HFFc6 (cell line): ENCODE data around the gene SHB. TPM values are rescaled to one million over a fixed set of nuclear protein-coding genes. Genes with fewer than 3 reads are reported as not detected.

ENCODE experiments used
- DNase-seq: peaks from one replicate; pipeline ENCODE4 v3.0.0-alpha.2; 2018
- H3K27ac Mint-ChIP-seq: 2 replicates; pipeline ENCODE4 v1.8.0; 2020; ENCODE audit warnings: mild to moderate bottlenecking, mixed read lengths
- H3K27me3 Mint-ChIP-seq: 2 replicates; pipeline ENCODE4 v1.8.0; 2021; ENCODE audit warnings: mild to moderate bottlenecking, moderate library complexity, mixed read lengths; ENCODE audit not compliant: insufficient read depth
- H3K36me3 Mint-ChIP-seq: 2 replicates; pipeline ENCODE4 v1.8.0; 2021; ENCODE audit warnings: low read depth, mixed read lengths
- H3K4me1 Mint-ChIP-seq: 2 replicates; pipeline ENCODE4 v1.8.0; 2020; ENCODE audit warnings: low read depth, mixed read lengths
- H3K4me3 Mint-ChIP-seq: 2 replicates; pipeline ENCODE4 v1.8.0; 2020; ENCODE audit warnings: mild to moderate bottlenecking, moderate library complexity, mixed read lengths
- H3K9me3 Mint-ChIP-seq: 2 replicates; pipeline ENCODE4 v1.8.0; 2020; ENCODE audit warnings: mild to moderate bottlenecking, mixed read lengths
- total RNA-seq, 6 experiments: library from RNA; stranded (reverse); fragmentation: NEBNext Ultra II Directional; extraction: Animal tissue kit (Norgen Biotek cat#: 25700); gene quantifications; 2 replicates in 1 of 6; 3 replicates in 5 of 6; pipeline ENCODE4 v1.2.3, GENCODE V29; 2021
- TF ChIP-seq, protein P1 (sequence below): fragments of 200-600 bp; sonication (generic); IDR thresholded peaks from 2 replicates; pipeline ENCODE4 v1.5.0; 2021; ENCODE audit warnings: antibody characterized with exemption, mild to moderate bottlenecking

SHB gene
- total RNA-seq, 6 experiments from 2014 or later = 26.8 to 29.8 (median 28.6) TPM

DNA sequence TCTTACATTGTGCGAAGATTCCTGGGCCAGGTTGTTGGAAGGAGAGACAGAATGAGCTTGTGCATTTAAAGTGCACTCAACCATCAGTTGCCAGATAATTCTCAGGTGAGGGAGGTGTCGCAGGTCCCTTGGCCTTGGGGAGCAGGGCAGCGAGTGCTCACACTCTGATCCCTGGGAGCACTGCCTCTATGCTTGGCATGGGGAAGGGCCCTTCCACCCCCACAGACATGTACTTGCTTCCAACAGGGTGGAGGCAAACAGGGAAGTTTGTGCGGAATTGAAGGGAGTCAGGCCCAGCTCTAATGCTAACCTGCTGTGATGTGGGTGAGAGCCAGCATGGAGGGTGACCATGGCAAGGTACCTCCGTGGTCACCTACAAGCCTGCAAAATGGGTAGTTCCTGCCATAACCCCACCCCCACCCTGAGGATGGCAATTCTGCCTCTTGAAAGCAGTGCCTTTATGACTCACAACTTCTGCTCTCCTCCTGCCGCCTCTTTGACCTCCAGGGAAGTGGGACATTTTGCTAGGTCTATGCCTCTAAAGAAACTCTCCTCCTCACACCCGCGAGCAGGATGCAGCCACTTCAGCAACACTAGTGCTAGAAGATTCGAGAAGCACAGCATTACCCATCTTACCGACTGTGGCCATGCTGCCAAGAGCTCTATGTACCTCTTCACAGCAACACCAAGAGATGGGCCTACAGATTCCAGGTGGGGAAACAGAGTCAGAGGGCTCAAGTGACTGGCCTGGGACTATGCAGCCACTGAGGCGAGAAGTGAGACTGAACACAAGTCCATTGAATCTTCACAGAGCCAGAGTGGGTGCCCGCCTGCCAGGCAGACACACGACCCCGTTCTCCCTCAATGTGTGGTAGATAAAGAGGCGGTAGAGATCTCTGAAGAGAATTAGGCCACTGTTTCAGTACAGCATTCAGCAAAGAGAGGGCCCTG lies 143.0 kb downstream of the SHB start:
- Mint-ChIP-seq H3K4me3 (no peak overlapping the region), H3K27ac (peak overlapping the region; percentile 49), H3K36me3 (peaks cover 14% of the 10 kb centered on the region), H3K27me3 (peaks cover 8% of the 10 kb centered on the region), H3K4me1 (peaks cover 36% of the 10 kb centered on the region), H3K9me3 (no peaks in the 10 kb centered on the region; the same call in 1 of the 2 replicates)
- DNase-seq = no peak
- TF ChIP-seq, protein P1, sequence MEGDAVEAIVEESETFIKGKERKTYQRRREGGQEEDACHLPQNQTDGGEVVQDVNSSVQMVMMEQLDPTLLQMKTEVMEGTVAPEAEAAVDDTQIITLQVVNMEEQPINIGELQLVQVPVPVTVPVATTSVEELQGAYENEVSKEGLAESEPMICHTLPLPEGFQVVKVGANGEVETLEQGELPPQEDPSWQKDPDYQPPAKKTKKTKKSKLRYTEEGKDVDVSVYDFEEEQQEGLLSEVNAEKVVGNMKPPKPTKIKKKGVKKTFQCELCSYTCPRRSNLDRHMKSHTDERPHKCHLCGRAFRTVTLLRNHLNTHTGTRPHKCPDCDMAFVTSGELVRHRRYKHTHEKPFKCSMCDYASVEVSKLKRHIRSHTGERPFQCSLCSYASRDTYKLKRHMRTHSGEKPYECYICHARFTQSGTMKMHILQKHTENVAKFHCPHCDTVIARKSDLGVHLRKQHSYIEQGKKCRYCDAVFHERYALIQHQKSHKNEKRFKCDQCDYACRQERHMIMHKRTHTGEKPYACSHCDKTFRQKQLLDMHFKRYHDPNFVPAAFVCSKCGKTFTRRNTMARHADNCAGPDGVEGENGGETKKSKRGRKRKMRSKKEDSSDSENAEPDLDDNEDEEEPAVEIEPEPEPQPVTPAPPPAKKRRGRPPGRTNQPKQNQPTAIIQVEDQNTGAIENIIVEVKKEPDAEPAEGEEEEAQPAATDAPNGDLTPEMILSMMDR = no peak

GRCh38 chr9:37925006-37925405 lies 144.0 kb downstream of the SHB start:
- Mint-ChIP-seq H3K36me3 (peaks cover 7% of the 10 kb centered on the region), H3K4me3 (no peak overlapping the region), H3K27me3 (peaks cover 8% of the 10 kb centered on the region), H3K4me1 (peaks cover 26% of the 10 kb centered on the region), H3K9me3 (no peaks in the 10 kb centered on the region; the same call in 1 of the 2 replicates), H3K27ac (no peak overlapping the region; the same call in 1 of the 2 replicates)
- TF ChIP-seq, protein P1 = no peak
- no peak for DNase-seq

DNA sequence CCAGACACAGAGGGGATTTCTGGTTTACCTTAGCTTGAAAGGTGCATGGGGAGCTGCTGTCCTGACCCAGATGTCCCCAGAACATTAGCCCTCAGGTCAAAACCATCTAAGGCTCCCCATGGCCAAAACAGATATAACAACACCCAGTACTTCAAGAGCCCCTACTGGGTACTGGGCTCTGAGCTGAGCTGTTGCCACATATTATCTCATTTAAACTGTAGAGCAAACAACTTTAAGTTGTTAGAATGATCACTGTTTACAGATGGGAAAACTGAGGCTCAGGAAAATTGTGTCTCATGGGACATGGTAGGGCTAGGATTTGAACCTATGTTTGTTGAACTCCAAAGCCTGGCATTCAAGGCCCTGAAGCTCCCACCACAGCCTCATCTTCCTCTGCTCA lies 144.5 kb downstream of the SHB start:
- H3K27ac Mint-ChIP-seq = no peak overlapping the region
- H3K27me3 Mint-ChIP-seq = peaks cover 4% of the 10 kb centered on the region
- TF ChIP-seq, protein P1 = no peak
- H3K4me1 Mint-ChIP-seq = peaks cover 22% of the 10 kb centered on the region
- no peak overlapping the region for H3K4me3 Mint-ChIP-seq
- H3K36me3 Mint-ChIP-seq = peaks cover 2% of the 10 kb centered on the region
- DNase-seq = no peak
- no peaks in the 10 kb centered on the region for H3K9me3 Mint-ChIP-seq

DNA sequence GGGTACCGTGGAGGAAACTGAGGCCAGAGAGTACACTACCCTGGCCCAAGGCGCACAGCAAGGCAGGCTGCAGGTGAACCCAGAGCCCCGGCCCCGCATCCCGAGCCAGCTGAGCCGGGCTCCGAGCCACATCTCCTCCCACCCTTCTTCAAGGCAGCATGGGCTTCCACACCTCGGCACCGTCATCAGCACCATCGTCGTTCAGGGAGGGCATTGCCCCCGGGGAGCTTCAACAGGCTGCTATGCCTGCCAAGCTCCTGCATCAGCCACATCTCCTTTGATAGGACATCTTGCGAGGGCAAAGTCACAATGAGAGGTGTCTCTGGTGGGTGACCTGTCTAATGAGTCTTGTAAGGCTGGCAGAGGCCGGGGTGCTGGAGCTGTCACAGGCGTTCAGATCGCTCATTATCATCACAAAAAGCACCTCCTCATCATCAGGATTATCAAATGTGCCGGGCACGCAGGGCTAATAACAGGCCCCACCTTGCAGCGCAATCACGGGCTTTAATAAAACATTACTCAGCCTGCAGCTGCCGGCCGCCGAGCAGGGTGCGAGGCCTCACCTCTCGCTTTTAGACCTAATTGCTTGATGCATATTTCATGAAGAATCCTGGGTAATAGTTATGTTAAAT lies 145.1 kb downstream of the SHB start:
- TF ChIP-seq, protein P1 = no peak
- no peak for DNase-seq
- no peaks in the 10 kb centered on the region for H3K36me3 Mint-ChIP-seq
- peaks cover 18% of the 10 kb centered on the region for H3K4me1 Mint-ChIP-seq
- H3K4me3 Mint-ChIP-seq = no peak overlapping the region
- H3K27ac Mint-ChIP-seq = no peak overlapping the region
- H3K27me3 Mint-ChIP-seq = peaks cover 4% of the 10 kb centered on the region
- no peaks in the 10 kb centered on the region for H3K9me3 Mint-ChIP-seq

DNA sequence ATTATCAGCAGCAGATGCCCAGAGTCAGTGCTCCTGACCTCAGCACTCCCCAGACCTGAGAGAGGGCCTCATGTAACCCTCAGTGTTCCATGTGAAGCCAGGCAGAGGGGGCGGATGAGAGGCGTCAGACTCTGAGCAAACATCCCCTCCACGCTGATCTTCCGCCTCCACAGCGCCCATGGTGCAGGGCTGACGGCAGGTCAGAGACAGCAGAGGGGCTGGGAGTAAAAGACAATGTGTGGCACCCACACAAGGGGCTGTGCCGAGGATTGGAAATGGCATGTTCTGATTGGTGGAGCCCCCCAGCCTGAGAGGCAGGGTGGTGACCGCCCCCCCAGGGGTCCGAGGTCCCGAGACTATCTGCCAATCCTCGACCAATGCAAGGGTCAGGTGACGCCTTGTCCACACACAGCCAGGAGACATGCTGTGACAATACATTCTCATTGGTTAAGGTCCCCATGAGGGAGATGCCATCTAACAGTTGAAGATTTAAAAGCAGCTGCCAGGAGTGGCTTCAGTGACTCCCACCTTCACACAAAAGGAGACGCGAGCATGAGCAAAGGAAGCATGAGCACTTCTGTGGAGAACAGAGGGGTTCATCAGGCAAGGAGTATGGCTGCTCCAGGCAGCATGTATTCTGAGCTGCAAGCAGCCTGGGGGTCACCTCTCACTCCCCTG lies 145.8 kb downstream of the SHB start:
- Mint-ChIP-seq H3K27ac (no peak overlapping the region), H3K4me3 (no peak overlapping the region), H3K4me1 (peaks cover 18% of the 10 kb centered on the region), H3K36me3 (no peaks in the 10 kb centered on the region), H3K9me3 (no peaks in the 10 kb centered on the region), H3K27me3 (peaks cover 4% of the 10 kb centered on the region)
- DNase-seq = no peak
- TF ChIP-seq, protein P1 = no peak
